ENCODE data around the gene C16orf86.

C16orf86 gene

GRCh38 chr16:67654403-67654911 is 12.2 kb upstream of the C16orf86 start:
- DNase-seq: no peak

DNA sequence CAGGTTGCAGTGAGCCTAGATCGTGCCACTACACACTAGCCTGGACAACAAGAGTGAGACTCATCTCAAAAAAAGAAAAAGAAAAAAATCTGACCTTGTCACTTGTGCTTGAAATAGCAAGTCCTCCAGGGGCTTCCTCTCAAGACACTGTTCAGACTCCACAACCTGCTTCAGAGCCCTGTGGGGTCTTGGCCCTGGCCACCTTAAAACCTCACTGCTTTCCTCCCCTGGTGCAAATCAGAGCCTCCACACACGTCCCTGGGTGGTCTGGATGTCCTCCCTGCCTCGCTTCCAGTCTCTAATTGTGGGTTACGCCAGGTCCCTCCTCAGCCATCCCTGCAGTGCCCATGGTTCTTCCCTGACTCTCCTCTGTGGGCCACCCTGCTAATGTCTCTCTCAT is 11.3 kb upstream of the C16orf86 start:
- no peak for DNase-seq

GRCh38 chr16:67656344-67657016 is 10.1 kb upstream of the C16orf86 start:
- DNase-seq: no peak

- no peak for DNase-seq
These were observed 9.5 kb upstream of the C16orf86 start for GRCh38 chr16:67657017-67657608.

DNA sequence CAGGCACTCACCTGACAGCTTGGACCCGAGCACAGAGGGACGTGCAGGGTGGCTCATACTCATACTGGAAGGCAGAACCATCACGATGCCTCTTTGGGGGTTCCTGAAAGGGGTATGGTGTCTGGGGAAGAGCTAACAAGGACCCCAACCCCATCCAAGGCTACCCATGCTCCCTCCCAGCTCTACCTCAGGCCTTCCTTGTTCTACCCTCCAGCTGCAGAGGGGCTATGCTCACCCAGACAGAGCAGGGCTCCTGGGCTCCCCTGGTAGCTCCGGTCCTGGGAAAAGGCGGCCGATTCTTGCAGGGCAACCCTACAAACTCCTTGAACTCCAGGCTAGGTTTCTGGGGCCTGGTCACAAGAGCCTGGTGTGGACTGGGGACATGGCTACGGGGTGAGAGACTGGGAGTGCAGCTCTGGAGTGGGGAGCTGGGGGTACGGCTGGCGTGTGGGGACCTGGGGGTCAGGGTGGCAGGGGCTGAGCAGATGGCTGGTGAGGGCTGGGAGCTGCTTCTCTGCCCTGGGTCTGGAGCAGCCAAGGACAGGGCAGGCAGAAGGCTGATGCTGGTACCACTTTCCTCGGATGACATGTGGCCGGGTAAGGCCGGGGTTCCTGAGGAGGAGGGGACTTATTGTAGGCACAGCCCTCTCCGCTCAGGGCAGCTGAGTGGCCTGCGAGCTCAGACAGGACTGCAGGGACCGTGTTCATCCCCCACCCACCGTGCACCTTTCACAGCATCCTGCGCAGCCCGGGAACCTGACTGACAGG is 8.7 kb upstream of the C16orf86 start:
- DNase-seq: no peak

DNA sequence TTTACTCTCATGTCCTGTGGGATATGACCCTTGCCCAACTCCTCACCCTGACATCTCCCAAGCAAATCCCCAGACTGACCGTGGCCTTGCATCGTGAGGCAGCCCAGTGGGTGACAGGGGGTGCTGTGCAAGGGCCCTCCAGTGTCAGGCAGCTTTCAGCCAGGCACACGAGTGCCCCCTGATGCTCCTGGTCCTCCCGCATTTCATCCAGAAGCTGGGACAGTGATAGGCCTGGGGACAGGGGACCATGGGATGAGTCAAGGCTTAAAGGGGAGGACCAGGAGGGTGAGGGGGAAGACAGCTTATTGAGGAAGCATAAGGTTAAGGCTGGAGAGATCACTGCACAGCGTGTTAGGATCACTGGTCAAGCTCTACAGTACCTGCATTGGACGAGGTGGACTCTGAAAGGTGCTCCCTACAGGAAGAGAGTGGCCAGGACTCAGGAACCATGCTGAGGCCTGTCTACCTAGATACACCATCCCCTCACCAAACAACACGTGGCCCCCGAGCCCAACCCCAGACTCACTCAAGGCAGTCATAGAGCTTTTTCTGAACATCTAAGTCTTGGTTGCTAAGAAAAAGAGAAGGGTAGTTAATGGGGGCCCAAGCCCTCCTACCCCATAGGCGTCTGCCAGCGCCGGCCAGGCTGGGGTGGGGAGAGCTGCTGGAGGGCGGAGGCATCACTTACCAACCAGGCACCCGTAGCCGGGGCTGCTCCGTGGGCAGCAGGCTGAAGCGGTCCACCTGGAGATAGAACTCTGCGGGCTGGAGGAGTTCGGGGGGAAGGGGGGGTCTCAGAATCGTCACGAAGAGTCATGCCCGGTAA is 7.6 kb upstream of the C16orf86 start:
- DNase-seq: no peak

DNA sequence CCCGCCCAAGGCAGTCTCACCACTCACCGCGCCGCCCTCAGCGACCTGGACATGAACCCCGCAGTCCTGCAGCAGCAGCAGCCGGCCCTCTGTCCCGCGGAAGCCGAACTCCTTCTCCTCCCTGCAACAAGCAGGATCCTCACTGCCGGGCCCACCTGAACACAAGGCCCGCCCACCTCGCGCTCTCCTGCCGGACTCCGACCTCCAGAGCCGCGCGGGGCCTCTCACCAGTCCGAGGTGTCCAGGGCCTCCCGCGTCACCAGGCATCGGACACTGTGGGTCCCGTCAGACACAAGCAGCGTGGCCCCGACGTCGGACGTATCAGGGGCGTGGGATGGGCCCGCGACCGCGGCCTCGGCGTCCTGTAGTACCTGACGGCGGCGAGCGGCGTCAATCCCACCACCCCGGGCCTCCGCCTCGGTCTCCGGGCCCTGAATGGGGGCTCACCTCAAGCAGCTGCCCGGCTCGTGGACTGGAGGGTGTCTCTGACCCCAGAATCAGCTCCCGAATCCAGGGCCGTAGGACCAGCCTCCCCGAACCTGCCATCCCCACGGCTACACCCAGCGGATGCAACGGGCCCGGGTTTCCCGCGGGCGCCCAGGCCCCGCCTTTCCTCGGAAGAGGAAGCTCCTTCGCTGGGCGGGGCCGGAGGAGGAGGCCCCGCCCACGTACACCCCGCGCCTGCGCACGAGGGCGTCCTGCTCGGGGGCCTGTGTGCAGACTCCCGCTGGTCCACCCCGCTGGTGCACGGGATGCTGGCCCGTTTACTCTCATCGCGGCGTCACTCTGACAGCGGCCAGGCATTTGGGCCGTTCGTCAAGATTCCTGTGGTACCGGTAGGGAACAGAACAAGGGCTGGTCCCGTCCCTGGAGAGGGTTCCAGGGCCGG is 6.7 kb upstream of the C16orf86 start, which contains the start of gene ACD:
ACD (minus strand) TSS at position 586 of the 889 bp plus-strand sequence; CDS start at position 546, 40 bp downstream.
- DNase-seq: peak; percentile 90

GRCh38 chr16:67660564-67661028 is 6.0 kb upstream of the C16orf86 start, which contains the start of gene PARD6A:
Gene PARD6A, plus strand, starts transcription at chr16:67660960. Its CDS starts 79 bp downstream, at chr16:67661039.
- DNase-seq: peak; percentile 94

DNA sequence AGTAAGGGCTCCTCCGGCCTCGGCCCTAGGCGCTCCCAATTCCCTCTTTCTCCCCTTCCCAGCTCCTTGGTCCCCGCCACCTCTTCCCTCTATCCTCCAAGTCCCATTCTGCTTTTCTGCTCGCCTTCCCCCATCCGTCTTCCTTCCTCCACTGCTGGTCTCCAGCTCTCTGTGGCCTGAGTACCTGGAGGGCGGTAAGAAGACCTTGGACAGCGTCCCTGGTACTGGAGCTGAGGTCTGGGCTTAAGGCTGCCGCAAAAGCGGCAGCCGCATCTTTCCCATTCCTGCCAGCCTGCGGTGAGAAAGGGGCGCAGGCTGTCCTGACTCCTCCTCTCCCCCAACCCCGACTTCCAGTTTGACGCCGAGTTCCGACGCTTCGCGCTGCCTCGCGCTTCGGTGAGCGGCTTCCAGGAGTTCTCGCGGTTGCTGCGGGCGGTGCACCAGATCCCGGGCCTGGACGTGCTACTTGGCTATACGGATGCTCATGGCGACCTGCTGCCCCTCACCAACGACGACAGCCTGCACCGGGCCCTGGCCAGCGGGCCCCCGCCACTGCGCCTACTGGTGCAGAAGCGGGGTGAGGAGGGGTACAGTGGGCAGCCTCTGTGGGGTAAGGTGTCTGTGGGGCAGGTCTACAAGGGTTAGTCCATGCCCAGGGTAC is 5.4 kb upstream of the C16orf86 start:
- DNase-seq: no peak

DNA sequence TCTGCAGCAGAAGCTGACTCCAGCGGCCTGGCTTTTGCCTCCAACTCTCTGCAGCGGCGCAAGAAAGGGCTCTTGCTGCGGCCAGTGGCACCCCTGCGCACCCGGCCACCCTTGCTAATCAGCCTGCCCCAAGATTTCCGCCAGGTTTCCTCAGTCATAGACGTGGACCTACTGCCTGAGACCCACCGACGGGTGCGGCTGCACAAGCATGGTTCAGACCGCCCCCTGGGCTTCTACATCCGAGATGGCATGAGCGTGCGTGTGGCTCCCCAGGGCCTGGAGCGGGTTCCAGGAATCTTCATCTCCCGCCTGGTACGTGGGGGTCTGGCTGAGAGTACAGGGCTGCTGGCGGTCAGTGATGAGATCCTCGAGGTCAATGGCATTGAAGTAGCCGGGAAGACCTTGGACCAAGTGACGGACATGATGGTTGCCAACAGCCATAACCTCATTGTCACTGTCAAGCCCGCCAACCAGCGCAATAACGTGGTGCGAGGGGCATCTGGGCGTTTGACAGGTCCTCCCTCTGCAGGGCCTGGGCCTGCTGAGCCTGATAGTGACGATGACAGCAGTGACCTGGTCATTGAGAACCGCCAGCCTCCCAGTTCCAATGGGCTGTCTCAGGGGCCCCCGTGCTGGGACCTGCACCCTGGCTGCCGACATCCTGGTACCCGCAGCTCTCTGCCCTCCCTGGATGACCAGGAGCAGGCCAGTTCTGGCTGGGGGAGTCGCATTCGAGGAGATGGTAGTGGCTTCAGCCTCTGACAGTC is 4.5 kb upstream of the C16orf86 start:
- no peak for DNase-seq

GRCh38 chr16:67662653-67663010 is 4.0 kb upstream of the C16orf86 start:
- no peak for DNase-seq

DNA sequence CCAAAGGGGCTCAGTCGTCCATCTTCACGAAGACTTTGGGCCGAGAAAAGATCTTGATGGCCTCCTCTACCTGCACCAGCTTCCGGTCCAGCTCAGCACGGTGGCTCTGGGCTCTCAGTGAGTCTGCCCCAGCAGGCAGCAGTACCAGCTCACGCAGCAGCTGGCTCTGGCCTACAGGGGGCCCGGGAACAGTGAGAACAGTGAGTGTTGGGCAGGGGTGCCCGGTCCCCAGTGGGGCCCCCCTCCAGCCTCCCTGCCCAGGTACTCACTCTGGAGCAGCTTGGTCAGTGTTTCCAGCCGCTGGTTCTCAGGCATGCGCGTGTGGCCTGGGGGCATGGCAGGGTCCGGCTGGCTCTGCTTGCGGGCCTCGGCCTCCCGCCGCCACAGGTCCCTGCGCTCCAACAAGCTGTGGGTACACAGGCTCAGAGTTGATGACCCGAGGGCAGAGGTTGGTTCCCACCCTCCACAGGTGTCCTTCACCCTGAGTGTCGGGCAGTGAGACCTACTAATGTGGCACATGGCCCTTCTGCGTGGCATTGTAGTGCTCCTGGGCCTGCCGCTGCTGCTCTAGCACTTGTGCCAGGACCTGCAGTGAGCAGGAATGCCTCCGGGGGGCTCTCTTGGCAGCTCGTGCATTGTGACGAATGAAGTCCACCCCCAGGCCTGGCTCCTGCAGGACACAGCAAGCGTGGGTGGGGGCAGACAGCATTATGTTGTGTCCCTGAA is 3.3 kb upstream of the C16orf86 start:
- peak; percentile 22 for DNase-seq

- no peak for DNase-seq
These were observed 2.8 kb upstream of the C16orf86 start for GRCh38 chr16:67663877-67664222.

DNA sequence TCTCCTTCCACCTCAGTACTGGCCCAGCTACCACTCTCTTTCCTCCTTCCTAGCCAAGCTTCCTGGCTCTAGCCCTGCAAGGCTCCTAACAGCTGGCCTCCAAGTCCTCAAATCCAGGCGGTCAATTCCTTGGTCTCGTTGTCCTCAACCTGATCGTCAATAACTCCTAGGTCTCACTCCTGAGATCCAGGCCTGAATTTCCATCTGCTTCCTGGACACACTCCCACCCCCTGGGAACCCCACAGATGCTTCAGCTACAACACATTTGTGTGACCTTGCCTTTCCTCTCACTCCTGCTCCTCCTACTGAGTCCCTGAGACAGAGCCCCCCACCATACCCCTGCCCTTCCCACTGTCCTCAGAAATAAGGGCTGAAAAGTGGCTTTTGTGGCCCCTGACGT is 2.4 kb upstream of the C16orf86 start:
- no peak for DNase-seq

- no peak for DNase-seq
These were observed 1.7 kb upstream of the C16orf86 start for GRCh38 chr16:67664871-67665270.

- no peak for DNase-seq
These were observed 1.0 kb upstream of the C16orf86 start for GRCh38 chr16:67665598-67665997.

DNA sequence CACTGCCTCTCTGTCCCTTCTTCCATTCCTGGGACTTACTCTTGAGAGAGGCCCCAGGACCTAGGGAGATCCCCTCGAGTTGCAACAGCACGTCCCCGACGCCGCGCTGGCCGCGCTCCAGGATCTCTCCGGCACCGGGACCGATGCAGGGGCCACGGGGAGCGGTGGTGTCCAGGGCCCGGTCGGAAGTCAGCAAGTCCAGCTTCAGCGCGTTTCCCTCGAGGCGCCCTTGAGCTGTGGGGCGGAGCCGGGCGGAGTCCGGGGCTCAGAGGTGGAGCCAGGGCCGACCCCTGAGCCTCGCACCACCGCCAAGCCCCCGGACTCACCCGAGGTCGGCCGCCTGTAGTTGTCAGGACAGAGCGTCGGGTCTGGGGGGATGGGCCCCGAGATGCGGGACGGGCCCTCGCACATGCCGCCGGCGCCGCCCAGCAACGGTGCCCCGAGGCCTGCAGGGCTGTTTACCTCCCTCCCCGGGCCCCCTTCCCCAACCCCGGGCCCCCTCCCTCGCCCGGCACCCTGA is 522 bp upstream of the C16orf86 start:
- DNase-seq: no peak

DNA sequence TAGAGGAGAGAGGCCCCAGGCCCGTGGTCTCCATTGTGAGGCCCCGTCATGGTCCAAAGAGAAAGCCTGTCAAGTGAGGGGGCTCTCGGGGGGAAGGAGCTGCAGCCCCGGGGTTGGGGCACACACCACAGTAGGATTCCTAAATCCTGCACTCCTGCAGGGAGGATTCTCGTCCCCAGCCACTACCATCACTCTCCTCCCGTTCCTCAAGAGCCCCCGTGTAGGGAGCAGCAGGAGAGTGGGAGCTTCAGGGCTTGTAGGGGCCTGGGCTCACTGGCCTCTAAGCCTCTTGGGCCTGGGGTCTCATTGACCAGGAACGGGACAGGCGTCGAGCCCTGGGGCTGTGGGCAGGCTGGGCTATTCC is 821 bp downstream of the C16orf86 start:
- no peak for DNase-seq

GRCh38 chr16:67667817-67668494 is 1.3 kb downstream of the C16orf86 start:
- peak; percentile 75 for DNase-seq

All from NCI-H345 (cell line).